Peyer's patch (tissue), 4 donors: ENCODE results near the gene FDX1. TPM values are rescaled to one million over a fixed set of nuclear protein-coding genes. Genes with fewer than 3 reads are reported as not detected.

Experiments used
- DNase-seq, 3 donors: peaks; one replicate each; pipeline ENCODE4 v3.0.0-alpha.2; 2017 to 2019
- H3K27ac ChIP-seq, 4 donors: fragments of 200-600 bp; sonication (generic); one replicate each; pipeline ENCODE4 v1.5.1; 2016 to 2019
- H3K27me3 ChIP-seq, 2 donors: fragments of 200-600 bp; sonication (generic); one replicate each; pipeline ENCODE4 v1.5.1; 2019
- H3K36me3 ChIP-seq, 3 donors: fragments of 200-600 bp; sonication (generic); one replicate each; pipeline ENCODE4 v1.5.1; 2016 to 2019
- H3K4me1 ChIP-seq, 4 donors: fragments of 200-600 bp; sonication (generic); one replicate each; pipeline ENCODE4 v1.5.1; 2016 to 2019
- H3K4me3 ChIP-seq, 4 donors: fragments of 200-600 bp; sonication (generic); 1 replicate in 3 of 4; 2 replicates in 1 of 4; pipeline ENCODE4 v1.5.1; 2016 to 2019; ENCODE audit warnings: mild to moderate bottlenecking in 1 of 4
- H3K9me3 ChIP-seq, 4 donors: fragments of 200-600 bp; sonication (generic); one replicate each; pipeline ENCODE4 v1.5.1; 2016 to 2019; ENCODE audit warnings: mild to moderate bottlenecking in 1 of 4
- POLR2A ChIP-seq, 2 donors: fragments of 450-650 bp; IDR thresholded peaks; one replicate each; pipeline ENCODE4 v1.5.1; 2017; ENCODE audit warnings: antibody characterized with exemption in 2 of 2, mild to moderate bottlenecking in 2 of 2, moderate library complexity in 2 of 2
- total RNA-seq, 4 donors: library from RNA; depleted of rRNA; stranded (reverse); fragments of >200 nt; gene quantifications; one replicate each; pipeline ENCODE4 v1.1.0, GENCODE V29; 2016
- TF ChIP-seq, protein P1 (sequence below), 6 experiments: fragments of 450-650 bp in 4 of 6; fragments of 200-600 bp in 2 of 6; sonication (generic) in 1 of 6; IDR thresholded peaks; one replicate each; pipeline ENCODE4 v1.5.1; 2017 to 2019; ENCODE audit warnings: antibody characterized with exemption in 6 of 6, mild to moderate bottlenecking in 3 of 6, moderate library complexity in 1 of 6

Gene FDX1
- total RNA-seq, 4 donors from 2014 or later, result 14.0 to 25.0 (median 15.5) TPM

DNA sequence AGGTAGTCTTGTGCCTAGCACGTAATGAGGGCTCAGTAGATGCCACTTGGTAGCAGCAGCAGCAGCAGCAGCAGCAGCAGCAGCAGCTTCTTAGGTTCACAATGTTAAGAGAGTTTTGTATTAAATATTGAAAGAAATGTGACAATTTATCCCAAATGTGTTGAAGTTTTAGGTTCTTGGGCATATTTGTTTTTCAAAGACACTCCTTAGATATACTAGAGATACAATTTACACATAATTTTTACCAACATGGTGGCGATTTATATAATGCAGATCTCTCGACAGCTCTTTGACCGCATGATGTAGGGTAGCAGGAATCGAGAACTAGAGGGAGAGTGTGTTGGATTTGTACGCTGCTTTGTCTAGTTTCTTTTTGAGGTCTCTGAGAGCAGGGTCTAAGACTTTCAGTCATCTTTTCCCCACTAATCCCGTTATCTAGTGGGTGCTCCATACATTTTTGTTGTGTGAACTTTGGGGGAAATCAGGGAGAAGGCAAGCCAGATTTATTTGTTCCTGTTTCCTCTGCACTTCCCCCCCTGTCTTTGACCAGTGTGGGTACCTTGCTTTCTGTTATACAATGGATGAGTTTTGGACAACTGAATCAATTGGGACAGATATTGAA is 1.4 kb downstream of the FDX1 start:
- Histone ChIP-seq H3K4me1 (peaks cover 0 to 36% (median 9%) of the 10 kb centered on the region in 4 donors), H3K36me3 (no peaks in the 10 kb centered on the region), H3K27me3 (no peaks in the 10 kb centered on the region), H3K9me3 (no peaks in the 10 kb centered on the region), H3K4me3 (peak overlapping the region; percentile 87 to 96 (median 90)), H3K27ac (peak overlapping the region; percentile 94 to 98 (median 94))
- DNase-seq, result no peak
- no peak for TF ChIP-seq POLR2A (IDR thresholded peaks at IDR 0.05)
- TF ChIP-seq, protein P1, sequence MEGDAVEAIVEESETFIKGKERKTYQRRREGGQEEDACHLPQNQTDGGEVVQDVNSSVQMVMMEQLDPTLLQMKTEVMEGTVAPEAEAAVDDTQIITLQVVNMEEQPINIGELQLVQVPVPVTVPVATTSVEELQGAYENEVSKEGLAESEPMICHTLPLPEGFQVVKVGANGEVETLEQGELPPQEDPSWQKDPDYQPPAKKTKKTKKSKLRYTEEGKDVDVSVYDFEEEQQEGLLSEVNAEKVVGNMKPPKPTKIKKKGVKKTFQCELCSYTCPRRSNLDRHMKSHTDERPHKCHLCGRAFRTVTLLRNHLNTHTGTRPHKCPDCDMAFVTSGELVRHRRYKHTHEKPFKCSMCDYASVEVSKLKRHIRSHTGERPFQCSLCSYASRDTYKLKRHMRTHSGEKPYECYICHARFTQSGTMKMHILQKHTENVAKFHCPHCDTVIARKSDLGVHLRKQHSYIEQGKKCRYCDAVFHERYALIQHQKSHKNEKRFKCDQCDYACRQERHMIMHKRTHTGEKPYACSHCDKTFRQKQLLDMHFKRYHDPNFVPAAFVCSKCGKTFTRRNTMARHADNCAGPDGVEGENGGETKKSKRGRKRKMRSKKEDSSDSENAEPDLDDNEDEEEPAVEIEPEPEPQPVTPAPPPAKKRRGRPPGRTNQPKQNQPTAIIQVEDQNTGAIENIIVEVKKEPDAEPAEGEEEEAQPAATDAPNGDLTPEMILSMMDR (IDR thresholded peaks at IDR 0.05), result no peak

DNA sequence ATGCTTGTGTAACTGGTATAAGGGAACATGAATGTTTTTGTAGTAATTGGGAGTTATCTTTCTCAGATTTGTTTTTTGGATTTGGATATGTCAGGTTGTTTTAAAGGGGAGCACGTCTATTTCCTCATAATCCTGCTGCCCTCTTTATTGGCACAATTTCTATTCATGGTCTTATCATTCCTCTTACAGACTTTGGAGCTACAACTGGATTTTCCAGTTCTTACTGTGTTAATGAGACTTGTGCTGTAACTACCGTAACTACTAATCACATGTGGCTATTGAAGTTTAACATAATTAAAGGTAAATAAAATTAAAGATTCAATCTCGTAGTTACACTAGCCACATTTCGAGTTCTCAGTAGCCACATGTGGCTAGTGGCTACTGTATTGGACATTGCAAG is 1.9 kb downstream of the FDX1 start:
- no peaks in the 10 kb centered on the region for H3K9me3 ChIP-seq
- TF ChIP-seq, protein P1 (IDR thresholded peaks at IDR 0.05), result no peak
- TF ChIP-seq POLR2A (IDR thresholded peaks at IDR 0.05), result no peak
- H3K4me1 ChIP-seq, result peaks cover 0 to 41% (median 9%) of the 10 kb centered on the region in 4 donors
- DNase-seq, result no peak
- H3K27me3 ChIP-seq, result no peaks in the 10 kb centered on the region
- H3K27ac ChIP-seq, result peak overlapping the region in 3 of 4 donors; percentile 94 to 98 (median 95)
- H3K4me3 ChIP-seq, result peak overlapping the region in 3 of 4 donors; percentile 87 to 94 (median 87)
- peaks cover 0 to 1% (median 0%) of the 10 kb centered on the region in 3 donors for H3K36me3 ChIP-seq

DNA sequence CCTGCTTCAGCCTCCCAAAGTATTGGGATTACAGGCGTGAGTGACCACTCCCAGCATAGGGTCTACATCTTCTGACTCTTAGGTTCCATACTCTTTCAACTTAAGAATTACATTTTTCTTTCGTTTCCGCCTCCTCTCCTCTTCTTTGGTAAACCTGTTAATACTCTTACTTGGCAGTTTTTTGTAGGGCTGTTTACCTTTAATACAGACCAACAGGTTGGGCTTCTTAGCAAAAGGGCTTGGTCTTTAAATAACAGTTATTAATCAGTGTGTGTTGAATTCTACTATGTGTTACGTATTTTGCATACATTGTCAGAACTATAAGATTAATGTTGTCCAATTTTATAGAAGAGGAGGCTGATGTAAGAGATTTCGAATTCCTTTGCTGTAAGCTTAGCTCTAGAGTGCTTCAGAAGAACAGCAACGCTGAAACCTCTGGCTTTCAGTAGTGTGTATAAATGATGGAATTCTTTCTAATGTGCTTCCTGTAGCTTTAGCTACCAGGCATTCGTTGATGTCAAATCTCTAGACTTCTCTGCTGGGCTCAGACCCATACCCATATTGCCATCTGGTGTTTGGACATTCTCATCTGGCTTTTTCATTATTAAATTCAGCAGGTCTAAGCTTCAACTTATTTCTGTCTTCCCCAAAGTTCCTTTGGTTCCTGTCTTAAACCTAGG is 3.1 kb downstream of the FDX1 start:
- no peaks in the 10 kb centered on the region for H3K27me3 ChIP-seq
- no peak overlapping the region for H3K27ac ChIP-seq
- TF ChIP-seq POLR2A (IDR thresholded peaks at IDR 0.05), result no peak
- TF ChIP-seq, protein P1 (IDR thresholded peaks at IDR 0.05), result no peak
- no peak for DNase-seq
- peak overlapping the region in 1 of 4 donors; percentile 87 for H3K4me3 ChIP-seq
- H3K9me3 ChIP-seq, result no peaks in the 10 kb centered on the region
- H3K4me1 ChIP-seq, result peaks cover 0 to 45% (median 9%) of the 10 kb centered on the region in 4 donors
- H3K36me3 ChIP-seq, result peaks cover 0 to 11% (median 0%) of the 10 kb centered on the region in 3 donors

DNA sequence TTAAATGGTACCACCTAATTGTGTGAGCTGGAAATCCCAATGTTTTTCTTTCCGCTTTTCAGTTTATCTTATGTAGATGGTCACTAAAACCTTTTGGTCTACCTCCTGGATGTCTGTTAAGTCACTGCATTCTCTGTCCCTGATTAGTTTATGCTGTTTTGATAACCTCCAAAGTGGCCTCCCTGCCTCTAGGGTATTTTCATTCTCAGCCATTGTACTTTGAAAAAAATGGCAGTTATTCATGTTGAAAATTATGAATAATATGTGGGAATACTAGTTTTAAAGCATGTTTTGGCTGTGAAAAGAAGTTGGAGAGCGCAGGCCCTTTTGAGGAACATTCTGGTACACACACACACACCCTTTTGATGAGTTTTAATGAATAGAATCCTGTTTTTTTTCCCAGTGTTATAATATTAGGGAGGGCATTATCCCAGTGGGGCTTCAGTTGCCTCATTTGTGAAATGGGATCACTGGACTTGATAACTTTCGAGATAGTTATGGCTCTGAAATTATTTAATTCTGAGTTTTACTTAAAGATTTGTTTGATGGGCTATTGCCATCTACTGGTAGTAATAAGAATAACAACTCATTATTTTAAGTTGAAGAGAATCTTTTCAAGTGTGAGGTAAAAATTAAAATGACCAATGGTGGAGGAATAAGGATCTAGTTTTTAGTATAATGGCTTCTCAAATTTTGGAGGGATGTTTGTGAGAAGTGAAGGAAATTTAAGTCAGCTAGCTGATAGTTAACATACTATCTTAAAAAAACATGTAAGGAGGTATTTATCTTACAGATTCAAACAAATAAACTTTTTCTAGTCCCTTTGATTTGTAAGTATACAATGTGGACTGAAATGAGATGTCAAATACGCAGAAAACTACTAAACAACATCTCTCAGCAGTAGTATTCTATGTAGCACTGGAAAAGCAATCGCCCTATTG is 3.9 kb downstream of the FDX1 start:
- H3K27ac ChIP-seq, result no peak overlapping the region
- peaks cover 0 to 14% (median 0%) of the 10 kb centered on the region in 3 donors for H3K36me3 ChIP-seq
- no peak for TF ChIP-seq POLR2A (IDR thresholded peaks at IDR 0.05)
- TF ChIP-seq, protein P1 (IDR thresholded peaks at IDR 0.05), result peak in 5 of 6 experiments; percentile 64 to 74 (median 72)
- no peaks in the 10 kb centered on the region for H3K27me3 ChIP-seq
- no peaks in the 10 kb centered on the region for H3K9me3 ChIP-seq
- H3K4me3 ChIP-seq, result no peak overlapping the region
- H3K4me1 ChIP-seq, result peaks cover 0 to 45% (median 9%) of the 10 kb centered on the region in 4 donors
- DNase-seq, result no peak
